HG03460 (cell line): ENCODE measurements around the gene VAX1.

ENCODE experiments used
- ATAC-seq: cut with Tn5 transposase; IDR thresholded peaks from one replicate; pipeline ENCODE4 v1.9.1; 2021; ENCODE audit not compliant: unreplicated experiment

VAX1 gene

GRCh38 chr10:117164592-117165537 lies 26.8 kb upstream of the VAX1 start:
- ATAC-seq = no peak

DNA sequence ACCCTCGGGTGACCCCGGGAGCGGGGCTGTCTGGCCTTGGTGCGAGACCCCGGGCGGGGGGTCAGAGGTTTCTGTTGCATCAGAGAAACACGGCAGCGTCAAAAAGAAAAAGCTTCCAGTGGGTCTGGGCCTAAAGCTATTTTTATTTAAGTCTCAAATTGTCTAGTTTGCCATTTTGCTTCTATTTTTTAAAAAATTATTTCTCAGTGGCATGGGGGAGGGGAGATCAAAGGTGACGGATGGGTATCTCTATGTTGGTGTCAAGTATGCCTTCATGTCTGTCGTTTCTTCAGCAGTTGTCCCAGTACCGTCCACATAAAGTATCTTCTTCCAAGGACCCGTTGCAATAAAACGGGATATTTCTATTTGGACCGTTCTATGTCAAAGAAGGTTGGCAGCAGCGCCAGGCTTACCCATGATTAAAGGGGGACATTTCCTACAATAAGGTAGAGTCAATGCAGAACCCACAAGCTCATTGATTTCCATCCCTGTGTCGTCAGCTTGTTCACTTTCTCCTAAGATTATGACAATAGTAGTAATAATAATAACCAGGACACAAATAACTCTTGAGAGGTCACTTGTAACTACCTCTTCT lies 26.0 kb upstream of the VAX1 start:
- ATAC-seq = no peak

DNA sequence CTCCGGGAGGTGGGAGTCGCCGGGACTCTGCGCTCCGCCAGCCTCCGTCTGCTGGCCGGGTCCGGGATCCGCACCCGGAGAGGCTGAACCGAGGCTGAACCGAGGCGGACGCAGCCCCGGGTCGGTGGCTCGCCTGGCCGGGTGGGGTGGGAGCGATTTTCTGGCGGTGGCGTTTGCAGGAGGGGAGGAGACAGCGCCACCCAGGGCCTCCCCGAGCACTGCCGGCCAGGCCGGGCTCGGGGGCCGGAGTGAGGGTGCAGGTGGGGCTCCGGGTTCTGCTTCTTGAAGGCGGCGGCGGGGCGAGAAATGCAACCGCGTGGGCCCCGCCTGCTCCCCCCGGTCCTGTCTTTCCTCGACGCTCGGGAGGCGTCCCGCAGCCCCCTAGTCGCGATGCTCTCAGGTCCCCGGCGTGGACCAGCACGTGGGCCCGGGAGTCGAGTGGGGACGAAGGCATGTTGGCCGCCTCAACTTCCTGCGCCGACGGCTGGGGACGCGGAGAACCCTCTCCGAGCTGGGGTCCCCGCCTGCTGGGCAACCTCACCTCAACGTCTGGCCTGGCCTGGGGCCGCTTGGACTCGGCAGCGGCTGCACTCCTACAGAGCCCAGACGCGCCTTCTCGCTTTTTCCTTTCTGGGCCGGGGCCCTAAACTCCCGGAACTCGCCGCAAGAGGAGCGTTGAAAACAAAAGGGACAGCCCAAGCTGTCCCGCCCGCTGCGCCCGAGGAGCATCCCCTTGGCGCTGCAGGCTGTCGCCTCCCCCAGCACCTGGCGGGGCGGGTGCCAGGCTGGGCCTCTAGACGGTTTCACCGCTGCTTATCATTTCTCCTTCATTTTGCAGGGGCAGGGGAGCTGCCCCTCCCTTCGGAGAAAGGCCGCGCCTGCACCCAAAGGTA lies 25.2 kb upstream of the VAX1 start:
- ATAC-seq = no peak

DNA sequence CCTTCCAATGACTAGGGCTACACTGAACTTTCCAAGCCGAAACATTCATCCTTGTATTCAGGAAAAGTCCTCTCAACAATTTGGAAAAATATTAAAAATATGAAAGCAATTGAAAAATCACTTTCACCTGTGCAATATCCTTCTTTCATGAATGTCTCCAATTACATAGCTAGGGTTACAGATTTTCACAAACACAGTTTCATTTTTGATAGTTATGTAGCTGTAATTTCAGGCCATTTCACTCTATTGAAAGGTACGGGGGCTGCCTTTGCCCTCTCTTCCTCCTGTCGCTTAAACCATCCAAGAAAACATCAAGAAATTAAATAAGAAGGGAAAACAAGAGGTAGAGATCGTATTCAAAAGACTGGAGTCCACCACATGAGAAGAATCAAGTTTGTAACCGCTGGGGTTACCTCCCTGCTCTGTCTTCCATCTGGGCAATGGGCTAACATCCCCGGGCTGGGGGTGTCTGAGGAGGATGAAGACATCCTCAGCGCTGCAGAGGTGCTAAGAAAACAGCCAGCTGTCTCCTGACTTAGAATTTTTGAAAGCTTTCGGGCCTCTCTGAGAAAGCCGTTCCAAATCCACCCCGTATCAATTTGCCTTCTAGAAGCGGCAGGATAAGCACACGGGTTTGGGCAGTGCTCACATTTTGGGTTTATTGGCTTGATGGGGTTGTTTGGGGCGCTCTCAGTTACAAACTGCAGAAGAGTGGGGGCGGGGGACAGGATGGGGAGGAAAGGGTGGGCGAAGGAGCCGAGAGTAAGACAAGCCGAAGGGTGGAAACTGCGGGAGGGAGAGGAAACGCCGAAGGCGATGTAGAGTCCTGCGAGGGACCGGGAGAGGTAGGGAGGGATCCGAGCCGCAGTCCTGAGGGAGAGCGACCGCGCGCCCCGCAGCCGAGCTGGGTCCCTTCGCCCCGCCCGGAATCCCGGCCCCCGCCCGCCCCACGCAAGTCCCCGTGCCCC lies 24.3 kb upstream of the VAX1 start:
- no peak for ATAC-seq

DNA sequence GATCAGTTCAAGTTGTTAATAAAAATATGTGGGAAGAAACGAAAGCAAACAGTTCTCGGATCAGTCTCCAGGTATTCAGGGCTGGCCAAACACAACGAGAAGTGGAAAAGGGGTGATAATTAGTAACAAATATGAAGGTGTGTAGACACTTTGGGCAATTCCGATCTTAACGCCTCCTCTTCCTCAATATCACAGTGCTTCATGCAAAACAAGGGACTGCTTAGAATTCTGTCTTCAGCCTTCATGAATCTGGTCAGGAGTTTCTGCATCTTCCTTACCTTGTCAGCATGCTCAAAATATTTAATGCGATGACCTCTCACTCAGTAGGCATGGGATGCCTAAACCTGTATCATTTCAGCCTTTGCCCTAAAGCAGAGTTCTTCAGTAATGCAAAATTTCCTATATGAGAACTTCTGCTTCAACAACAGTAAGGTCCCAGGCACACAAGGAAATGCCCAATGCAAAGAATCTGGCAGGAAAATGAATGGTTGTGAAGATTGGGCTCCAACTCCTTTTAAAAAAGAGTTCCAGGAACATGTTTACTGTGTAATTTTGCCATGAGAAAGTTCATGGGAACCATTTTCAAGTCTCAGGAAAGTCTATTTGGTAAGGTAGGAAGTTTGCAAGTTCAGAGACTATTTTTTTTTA lies 23.4 kb upstream of the VAX1 start:
- ATAC-seq = no peak

DNA sequence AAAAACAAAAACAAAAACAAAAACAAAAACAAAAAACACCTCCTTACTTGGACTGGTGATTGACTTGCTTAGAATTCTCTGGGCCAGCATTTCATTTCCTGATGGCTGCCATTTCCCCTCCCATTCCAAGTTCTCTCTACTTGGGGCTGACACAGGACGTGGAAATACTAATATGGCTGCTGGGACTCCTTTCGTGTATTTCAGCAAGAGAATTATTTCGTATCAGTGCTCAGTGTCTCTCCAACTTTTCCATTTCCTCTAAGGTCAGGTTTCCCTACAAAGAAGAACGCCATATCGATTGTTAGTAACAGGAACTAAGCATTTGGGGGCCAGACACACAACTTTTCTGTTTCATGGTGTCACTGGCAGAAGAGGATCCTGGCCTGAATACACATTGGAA lies 22.5 kb upstream of the VAX1 start:
- no peak for ATAC-seq

GRCh38 chr10:117159390-117159789 lies 21.3 kb upstream of the VAX1 start:
- ATAC-seq = no peak

DNA sequence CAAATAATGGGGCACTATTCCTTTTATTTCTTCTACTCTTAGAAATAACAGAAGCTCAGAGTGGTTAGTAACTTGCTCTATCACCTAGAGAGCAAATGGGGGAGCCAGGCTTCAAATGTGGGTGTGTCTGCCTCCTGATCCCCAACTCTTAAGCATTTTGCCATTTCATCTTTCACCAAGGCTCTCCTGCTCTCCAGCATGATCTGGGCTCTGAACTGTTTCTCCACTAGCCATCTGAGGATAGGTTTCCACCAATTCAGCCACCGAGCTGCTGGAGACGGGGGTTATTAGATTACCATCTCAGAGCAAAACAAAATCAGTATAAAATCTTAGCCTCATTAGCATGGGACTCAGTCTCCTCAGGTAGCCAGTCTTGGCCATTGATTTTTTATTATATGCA lies 20.2 kb upstream of the VAX1 start:
- no peak for ATAC-seq

GRCh38 chr10:117152668-117153067 lies 14.6 kb upstream of the VAX1 start:
- ATAC-seq = no peak

DNA sequence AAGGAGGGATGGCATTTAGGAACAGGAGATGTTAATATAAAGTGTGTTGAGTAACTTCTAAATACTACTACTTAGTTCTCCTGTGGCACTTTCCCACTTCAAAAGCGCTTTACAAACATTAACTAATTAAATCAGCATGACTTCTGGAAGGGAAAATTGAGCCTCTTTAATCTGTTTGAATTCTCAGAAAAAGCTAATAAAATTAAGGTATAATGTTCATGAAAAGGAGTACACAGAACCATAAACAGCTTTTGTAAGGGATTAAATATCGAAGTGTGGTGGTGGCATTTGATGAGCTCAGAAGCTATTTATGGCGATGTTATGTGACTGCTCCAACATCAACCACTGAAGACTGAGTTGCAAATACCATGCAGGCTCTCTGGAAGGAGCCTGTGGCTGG lies 10.2 kb upstream of the VAX1 start:
- no peak for ATAC-seq

DNA sequence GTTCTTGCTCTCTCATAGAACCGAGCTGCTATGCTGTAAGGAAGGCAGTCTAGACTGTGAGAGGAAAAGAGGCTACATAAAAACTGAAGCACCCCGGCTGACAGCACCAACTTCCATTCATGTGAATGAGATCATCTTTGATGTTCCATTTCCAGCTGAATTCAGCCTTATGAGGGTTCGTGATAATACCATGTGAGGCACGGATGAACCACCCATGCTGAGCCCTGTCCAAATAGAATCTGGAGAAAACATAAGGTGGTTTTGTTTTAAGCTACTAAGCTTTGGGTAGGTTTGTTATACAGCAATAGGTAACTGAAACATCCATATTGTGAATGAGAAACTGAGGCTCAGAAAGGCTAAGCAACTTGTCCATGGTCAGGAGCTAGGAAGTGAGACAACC lies 6.9 kb upstream of the VAX1 start:
- ATAC-seq = no peak

DNA sequence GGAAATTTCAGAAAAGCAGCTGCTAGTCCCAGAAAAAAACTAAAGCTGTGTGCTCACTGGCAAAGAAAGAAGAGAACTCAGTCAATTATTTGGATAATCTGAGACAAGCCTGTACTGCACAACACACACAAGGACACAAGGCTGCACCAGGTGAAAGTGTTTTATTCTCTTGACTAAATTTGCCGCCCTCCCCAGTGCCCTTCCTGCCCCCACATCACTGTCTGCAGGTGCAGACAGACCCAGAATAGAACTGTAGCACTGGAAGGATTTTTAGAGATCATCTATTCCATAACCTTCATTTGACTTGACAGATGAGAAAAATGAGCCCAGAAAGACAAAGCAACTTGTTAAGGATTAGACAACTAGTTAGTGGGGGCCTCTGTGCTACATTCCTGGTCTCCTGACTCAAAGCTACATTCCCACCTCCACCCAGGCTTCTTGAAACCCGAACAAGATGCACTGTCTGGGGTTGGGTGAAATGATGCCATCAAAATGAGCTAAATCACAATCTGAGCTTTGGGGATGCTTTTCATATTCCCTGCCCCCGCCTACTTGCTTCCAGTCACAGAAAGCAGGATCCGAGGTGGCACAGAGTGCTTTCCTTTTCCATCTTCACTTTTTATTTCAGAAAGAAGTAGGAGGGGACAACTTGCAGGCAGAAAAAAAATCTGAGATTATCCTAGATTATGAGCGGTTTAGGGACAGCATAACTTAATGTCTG lies 5.2 kb upstream of the VAX1 start:
- no peak for ATAC-seq

- no peak for ATAC-seq
These were observed 2.4 kb upstream of the VAX1 start for GRCh38 chr10:117140525-117140902.

- no peak for ATAC-seq
These were observed 1.8 kb upstream of the VAX1 start for GRCh38 chr10:117139581-117140524.

GRCh38 chr10:117138838-117139580 lies 939 bp upstream of the VAX1 start:
- no peak for ATAC-seq

DNA sequence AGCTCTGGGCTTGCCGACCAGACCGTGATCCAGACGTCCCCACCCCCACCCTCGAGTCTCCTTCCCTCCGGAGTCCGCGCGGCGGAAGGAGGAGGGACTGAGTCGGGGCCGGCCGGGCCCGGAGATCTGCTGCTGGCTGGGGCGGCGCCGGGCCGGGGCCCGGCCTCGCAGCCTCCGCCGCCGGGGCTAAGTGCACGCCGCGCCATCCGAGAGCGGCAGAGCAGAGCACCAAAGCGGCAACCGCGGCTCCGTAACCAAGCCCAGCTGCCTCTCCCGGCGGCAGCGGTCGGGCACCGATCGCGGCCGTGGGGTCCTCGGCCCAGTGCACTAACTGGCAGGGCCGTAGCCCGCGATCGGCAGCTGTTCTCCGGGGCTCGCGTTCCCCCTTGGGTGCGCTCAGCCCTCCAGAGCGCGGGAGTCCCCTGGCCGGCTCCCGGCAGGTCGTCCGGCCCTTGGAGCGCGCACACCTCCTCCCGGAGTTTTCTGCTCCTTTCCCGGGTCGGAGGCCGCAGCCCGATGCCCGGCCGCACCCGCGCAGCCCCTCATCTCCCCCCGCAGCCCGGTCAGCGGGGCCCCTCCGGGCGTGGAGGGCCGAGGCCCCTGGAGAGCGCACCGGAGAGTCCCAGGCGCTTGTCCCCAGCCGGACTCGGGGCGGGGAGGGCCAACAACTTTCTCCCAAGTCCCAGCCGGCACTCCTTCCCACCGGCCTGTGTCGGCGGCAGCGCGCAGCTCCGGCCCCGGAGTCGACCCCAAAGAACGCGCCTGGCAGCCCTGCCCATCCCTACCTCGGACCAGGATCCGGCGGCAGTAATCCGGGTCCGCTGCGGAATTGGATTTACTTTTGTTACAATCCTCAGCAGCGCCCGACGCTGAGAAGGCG lies 799 bp downstream of the VAX1 start:
- no peak for ATAC-seq
